NCI-H748 (cell line): ENCODE measurements around the gene CTNNA3.

ENCODE experiments used
- DNase-seq: peaks from one replicate; lab custom pipeline; 2025; ENCODE audit not compliant: unreplicated experiment; lab: John Stamatoyannopoulos, UW

Gene CTNNA3

DNA sequence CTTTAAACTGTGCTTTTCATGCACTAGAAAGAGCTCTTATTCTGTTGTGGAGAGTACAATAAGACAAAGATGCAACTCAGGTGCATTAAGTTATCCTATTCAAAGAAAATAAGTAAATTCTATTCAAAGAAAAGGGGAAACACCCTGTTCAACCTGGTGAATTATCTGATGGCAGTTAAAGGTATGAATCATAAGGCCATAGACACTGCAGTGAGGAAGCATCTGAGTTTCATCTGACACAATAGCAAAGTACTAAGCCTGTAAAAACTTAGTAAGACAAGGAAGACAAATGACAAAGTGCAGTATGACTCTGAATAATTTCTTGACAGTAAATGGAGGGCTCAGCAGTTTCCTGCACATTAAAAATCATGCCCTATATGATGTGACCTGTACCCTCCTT is 861.2 kb downstream of the CTNNA3 start:
- no peak for DNase-seq

DNA sequence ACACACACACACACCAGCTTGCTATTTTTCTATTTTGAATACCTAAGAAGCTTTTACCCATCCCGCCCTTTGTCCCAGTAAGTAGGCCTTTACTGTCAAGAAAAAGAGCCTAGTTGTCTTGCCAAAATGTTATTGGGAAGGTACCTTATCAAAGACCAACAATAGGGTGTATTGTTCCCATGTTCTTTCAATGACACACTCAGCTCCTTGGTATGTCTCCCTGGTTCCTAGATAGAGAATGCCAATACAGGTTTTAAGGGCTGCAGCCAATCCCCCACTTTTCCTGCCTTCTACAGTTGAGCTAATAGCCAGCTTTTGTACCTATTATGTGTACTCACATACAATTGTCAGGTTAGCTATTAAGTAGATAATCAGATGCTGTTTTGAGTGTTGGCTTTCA is 862.1 kb downstream of the CTNNA3 start:
- DNase-seq = no peak

DNA sequence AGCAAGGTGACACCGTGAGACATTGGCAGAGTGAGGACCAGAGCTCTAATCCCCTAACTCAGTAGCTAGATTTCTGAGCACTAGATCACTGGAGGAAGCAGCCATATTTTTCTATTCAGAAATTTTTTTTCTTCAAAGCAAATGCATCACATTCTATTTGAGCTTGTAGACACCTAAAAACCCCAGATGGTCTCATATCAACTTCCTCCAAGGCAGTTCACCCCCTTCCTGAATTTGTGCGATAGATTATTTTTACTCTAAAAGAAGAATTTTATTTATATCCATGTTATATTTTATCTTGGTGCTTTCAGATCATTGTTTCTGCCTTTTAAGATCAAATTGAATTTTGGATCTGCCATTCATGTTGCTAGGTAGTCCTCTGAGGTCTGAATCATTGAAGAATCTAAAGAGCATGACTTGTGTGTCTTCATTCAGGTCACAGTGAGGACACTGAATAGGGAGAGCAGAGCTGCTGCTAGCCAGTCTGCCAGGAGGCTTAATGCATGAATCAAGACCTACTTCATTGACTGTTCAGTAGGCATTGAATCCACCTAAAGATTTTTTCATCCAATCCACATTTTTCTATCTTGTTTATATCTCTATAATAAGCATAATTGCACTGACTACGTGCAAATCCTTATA is 863.1 kb downstream of the CTNNA3 start:
- DNase-seq = no peak

DNA sequence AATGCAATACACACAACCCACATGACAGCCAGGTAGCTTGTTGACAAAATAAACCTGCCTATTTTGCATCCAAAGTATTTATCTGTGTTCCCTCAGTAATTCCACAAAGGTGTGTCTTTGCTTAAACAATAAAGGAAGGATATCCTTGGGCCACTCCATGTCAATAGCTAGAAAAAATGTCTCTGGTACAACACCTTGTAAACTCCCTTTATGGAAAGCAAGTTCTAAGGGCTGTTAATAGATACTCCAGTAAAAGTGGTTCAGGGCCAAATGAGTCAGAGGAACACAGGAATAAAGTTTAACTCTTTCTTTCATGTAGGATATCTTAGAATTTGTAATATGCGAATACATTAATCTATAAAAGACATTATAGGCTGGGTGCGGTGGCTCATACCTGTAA is 867.0 kb downstream of the CTNNA3 start:
- DNase-seq = no peak

DNA sequence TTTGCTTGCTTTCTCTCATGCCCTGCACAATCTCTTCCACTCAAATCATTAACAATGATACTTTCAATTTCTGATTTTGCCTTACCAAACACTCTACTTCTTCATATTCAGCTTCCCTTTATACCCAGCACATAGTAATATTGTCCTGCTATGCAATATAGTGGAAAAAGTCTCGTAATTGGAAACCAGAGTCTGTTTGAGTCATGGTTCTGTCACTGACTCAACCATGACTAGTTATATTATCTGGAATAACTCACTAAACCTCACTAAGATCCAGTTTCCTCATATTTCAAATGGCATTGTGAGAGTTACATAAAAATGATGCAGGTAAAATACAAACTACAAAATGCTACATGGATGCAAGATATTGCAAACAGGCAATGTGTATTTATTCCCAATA is 868.6 kb downstream of the CTNNA3 start:
- DNase-seq = no peak

DNA sequence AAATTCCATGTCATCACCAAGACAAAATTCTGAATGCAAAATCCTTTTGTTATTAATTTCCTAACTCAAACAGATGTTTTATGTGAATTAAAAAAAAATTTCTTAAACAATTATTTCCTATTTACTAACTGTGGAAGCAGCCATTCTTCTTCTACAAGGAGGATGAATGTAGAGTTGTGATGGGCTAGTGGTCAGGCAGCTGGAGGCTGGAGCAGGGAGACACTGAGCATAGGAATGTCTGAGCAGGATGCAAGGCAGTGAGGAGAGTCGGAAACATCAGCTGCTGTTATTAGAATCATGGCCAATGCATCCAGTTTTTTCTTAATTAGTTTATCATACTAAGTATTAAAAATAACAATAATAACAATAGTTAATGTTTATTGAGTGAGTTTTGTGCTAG is 872.7 kb downstream of the CTNNA3 start:
- no peak for DNase-seq

DNA sequence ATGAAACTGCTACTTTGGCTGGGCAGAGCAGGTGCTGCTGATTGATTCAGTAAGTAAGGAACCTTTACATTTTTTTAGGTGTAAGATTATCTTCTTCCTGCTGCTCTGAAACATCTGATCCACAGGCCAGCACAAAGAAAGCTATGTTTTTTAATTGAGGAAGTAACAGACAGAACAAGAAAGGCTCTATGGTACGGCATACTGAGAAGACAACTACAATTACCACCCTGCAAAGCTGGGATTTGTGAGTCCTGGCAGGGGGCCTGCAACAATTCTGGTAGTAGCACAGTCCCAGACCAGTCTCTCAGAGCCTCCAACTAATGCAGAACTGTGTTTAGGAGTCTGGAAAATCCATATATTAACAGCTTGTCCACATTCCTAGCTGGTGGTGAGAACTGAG is 873.2 kb downstream of the CTNNA3 start:
- no peak for DNase-seq

DNA sequence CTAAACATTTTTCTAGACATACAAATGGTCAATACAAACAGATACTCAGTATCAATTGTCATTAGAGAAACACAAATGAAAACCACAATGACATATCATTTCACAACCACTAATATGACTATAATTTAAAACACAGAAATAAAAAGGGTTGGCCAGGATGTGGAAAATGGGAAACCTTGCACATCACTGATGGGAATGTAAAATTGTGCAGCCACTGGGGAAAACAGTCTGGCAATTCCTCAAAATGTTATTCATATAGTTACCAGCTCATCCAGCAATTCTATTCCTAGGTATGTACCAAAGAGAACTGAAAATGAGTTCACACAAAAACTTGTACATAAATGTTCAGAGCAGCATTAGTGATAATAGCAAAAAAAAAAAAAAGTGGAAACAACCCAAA is 876.3 kb downstream of the CTNNA3 start:
- DNase-seq = no peak

DNA sequence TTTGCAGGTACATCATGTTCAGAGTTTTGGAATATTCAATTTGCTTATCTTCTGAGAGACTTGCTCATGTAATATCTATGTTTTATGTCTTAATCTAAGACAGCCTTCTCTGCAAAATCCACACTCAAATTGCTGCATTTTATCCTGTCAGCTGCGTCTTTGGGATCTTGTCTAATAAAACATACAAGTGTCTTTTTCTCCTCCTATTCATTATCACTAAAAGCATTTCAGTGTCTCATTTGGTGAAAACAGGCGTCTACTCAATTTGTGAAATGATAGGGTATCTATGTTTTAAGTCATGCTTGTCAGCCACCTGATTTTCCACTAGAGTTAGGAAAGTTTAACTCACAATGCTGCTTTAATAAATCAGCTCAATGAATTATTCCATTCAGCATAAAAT is 882.9 kb downstream of the CTNNA3 start:
- DNase-seq = no peak

DNA sequence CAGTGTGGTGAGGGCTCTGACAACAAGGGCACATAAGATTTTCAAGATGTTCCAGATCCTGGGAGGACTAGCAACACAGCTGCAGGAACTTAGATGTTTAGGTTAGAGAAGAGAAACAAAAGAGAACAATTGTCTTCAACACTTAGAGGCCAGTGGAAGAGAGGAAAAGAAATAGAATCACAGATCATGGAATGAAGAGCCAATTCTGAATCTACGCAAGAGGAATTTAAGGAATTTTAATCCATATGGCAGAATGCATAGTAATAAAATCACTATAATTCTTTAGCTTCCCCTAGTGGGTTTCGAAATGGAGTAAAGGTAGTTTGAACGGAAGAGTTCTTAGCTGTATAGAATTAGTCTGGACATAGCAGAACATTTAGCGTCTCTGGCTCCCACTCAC is 884.8 kb downstream of the CTNNA3 start:
- no peak for DNase-seq

DNA sequence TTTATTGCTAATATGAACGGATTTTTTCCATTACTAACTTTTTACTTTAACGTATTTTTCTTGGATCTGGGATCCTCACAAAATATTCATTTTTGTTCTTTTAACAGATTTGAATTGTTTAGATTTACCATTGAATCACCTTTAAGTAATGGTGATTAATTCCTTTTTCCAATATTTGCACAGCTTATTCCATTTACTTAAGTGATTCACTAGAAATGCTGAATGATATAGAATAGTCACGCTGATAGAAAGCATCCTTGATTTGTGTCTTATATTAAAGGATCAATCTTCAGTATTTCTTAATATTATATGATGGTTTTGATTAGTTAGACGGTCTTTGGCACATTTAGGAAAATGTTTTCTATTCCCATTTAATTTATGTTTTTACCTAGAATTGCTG is 886.6 kb downstream of the CTNNA3 start:
- no peak for DNase-seq

DNA sequence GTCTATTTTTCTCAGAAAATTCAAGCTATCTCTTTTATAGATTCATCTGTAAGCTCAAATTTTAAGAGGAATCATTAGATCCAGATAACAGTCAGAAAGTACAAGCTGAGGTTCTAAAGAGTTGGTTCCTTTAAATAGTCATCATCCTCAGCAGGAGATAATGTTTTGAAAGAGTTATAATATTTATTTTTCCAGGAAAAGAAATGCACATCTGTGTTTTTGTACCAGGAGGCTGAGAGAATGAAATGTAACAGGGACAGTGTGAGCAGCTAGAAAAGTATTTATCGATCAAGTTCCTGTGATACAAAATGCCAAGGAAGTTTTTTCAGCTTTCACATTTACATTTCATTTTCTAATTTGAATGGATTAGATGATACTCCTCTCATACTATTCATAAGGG is 890.4 kb downstream of the CTNNA3 start:
- DNase-seq = no peak

DNA sequence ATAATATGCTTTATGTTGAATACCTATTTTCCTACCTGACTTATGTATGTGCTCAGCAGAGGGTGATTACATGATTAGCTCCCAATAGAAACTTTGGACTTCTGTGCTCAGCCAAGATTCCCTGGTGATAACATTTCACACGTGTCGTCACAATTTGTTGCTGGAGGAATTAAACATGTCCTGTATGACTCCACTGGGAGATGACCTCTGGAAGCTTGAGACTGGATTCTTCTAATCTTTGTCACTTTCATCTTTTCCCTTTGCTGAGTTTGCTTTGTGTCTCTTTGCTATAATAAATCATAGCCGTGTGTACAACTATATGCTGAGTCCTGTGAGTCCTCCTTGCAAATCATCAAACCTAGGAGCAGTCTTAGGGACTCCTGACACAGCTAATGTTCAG is 891.0 kb downstream of the CTNNA3 start:
- DNase-seq = no peak

DNA sequence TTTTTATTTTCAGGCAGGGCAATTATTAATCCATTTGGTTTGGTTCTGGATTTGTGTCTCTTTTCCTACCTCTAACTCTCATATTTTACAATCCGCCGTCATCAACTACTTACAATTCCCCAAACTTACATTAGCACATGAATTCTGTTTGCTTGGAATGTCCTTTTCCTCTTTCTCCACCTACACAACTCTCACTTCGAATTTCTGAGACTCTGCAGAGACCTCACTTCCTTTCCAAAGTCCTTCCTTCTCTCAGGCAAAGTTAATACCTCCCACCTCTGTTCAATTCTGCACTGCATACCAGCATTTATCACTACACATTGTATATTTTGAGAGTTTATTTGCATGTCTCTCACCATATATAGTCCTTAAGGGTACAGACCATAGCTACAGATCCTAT is 892.8 kb downstream of the CTNNA3 start:
- DNase-seq = no peak

DNA sequence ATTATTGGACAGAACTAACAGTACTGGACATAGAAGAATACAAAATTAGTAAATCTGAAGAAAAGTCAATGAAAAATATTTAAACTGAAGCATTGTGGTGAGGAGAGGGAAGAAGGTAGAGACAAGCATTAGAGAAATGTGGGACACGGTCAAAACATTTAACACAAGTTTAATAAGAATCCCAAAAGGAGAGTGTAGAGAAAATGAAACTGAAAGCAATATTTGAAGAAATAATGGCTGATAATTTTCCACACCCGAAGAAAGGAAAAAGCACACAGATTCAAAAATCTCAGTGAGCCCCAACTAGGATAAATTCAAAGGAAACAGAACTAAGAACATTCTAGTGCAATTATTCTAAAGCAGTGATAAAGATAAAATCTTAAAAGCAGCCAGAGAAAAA is 896.5 kb downstream of the CTNNA3 start:
- DNase-seq = no peak

DNA sequence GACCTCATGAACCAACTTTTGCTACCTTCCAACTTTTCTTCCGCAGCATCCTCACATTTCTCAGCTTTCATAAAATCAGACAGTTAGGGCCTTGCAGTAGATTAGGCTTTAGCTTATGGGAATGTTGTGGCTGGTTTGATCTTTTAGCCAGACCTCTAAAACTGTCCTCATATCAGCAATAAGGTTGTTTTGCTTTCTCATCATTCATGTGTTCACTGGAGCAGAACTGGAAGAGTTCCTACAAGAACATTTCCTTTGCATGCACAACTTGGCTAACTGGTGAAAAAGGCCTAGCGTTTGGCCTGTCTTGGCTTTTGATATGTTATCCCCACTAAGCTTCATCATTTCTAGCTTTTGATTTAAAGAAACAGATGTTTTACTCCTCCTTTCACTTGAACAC is 900.1 kb downstream of the CTNNA3 start:
- no peak for DNase-seq

DNA sequence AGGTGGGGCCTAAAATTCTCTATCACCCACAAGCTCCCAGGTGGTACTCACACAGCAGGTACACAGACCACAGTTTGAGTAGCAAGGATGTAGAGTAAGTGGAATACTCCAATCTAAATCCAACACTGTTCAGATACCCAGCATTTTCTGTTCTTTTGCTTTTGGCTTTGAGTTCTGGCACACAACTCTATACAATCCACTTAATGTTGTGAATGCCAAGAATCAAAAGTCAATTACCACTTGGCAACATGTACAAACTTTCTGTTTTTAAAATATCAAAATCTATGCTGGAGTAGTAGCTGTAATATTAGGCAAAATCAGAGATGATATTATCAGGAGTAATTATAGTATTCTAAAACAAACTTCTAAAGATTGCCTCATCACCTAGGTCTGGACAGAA is 903.6 kb downstream of the CTNNA3 start:
- DNase-seq = no peak

DNA sequence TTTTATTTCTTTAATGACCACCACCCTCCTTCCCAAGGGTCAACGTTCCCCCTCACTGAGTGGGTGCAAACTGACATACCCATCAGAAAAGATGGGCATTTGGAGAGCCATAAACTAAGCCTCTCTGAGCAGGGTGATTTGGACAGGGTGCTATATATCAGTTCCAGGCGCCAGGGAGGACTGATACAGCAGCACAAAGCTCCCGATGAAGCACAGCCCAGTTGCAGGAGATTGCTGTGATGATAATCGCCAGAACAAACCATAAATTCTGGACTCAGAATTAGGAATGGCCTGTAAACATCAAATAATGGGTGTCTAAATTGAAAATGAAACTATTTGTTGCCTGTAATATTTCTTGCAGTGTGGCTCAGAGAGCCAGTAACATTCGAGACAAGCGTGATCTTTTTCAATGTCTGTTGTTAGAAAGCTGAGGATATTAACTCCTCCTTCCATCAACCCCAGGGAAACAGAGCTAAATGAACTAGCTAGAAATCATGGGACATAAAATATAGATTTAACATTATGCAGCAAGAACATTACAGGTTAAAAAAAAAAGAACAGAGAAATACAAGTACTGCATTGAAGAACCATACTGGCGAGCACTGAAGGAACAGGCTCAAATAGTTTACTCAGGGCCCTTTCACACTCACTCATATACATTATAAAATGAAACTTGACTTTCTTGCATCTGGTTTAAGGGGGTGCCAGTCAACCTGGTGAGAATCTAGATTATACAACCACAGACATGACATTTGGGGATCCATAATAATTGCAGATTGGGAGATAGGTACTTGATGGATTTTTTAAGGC is 907.6 kb downstream of the CTNNA3 start:
- no peak for DNase-seq

DNA sequence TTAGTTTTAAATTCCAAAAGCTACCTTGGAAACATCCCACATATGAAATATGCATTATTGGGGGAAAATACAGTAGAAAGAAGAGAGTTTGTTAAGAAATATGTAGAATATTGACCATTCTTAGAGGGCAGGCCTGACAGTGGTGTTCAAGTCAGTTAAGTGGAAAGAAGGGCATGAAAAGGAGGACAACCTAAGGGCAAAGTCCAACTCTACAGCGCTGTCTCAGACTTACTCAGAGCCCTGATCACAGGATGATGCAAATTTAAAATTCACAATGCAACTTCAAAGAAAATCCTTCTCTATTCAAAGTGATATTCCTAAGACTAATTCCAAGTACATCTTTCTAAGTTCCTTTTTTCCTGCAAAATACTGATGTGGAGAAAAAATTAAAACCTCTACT is 909.3 kb downstream of the CTNNA3 start:
- DNase-seq = no peak

DNA sequence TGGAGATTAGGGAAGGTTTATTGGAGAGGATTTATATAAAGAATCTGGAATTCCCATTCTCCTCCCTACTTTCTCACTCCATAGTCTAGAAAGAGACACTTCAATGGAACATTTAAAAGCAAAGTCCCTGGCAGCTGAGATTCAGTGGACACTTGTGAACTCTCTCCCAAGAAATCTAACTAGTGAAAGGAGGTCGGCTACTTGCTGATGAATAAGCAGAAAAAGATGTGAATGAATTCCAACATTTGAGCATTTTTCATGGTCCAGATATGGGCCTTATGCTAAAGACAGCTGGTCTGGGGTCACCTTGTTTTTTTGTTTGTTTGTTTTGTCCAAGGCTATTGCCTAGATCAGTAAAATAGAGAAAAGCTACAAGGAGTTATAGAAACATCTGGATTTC is 911.2 kb downstream of the CTNNA3 start:
- no peak for DNase-seq

DNA sequence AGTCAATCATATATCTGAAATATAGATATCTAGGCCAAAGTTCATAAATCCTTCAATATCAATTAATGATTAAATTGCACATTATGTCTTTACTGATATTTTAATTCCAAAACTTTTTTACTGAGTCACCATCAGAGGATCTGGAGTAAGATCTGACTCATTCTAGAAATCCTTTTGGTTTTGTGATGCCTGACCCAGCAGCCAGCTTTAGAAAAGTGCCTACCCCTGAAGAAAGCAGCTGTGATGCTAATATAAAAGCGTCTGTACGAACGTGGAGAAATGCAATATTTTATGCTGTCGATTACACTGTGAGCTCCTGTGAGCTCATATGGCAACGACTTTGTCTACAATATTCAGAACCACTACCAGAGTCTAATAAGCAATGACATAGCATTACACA is 912.7 kb downstream of the CTNNA3 start:
- no peak for DNase-seq

DNA sequence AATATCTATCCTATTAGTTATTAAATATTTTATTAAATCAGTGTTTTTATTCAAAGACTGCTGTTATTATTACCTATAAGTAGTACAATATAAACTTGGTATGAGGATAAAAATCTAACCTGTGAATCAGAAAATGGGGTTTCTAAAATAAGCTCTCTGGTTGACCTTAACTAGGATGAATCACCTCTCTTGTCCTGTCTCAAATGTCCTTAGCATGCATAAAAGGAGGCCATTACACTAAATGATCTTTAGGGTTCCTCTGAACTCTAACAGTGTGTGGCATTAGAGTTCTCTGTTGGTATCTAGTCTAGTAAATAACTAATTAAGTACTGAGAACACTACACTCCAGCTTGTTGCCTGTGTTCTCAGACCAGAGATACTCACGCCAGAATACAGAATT is 913.2 kb downstream of the CTNNA3 start:
- no peak for DNase-seq

DNA sequence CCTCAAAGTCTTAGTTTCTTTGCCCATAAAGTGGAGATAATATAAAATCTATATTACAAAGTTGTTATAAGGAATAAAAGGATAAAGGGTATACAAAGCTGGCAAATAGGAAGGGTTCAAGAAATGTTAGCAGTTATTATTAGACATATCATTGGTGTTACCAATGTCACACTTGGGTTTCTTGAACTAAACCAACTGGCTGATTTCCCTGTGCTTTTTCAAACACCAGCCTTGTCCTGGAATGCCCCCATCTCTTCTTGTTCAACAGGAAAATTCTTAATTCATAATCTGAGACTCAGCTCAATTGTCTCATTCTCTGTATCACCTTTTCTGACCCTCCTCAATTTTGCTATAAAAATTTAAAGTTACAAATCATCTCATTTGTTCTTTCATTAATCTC is 913.9 kb downstream of the CTNNA3 start:
- no peak for DNase-seq
